H1 (cell line): ENCODE results near the gene RNASE1. TPM values are rescaled to one million over a fixed set of nuclear protein-coding genes. Genes with fewer than 3 reads are reported as not detected.

Experiments
- CTCF ChIA-PET: fragments of 300-600 bp; sonication (Branson Sonifier 250); formaldehyde crosslinking; loops from one replicate; lab custom pipeline; 2021; ENCODE audit not compliant: partially characterized antibody; lab: Charles Lee
- POLR2A ChIA-PET: fragments of 300-600 bp; sonication (Branson Sonifier 250); formaldehyde crosslinking; loops from one replicate; lab custom pipeline; 2021; ENCODE audit warnings: inconsistent platforms; ENCODE audit not compliant: partially characterized antibody; lab: Charles Lee
- DNase-seq, 2 experiments: peaks; one replicate each; pipeline versions ENCODE4 v3.0.0 to v3.0.0-alpha.2; 2010 to 2022; ENCODE audit warnings: low spot score in 2 of 2, low read depth in 1 of 2, mixed read lengths in 1 of 2
- FAIRE-seq: peaks from 2 replicates; lab custom pipeline; 2011; peaks lifted over from hg19 to GRCh38; lab: Jason Lieb, UNC
- H2AFZ ChIP-seq: 2 replicates; pipeline ENCODE4 v1.8.1; 2012; ENCODE audit warnings: low read length, inconsistent platforms
- H2AK5ac ChIP-seq: 2 replicates; pipeline ENCODE4 v1.6.1; 2013; ENCODE audit warnings: low read depth, low read length
- H2BK120ac ChIP-seq: replicated peaks from 2 replicates; pipeline ENCODE3; 2013; ENCODE audit warnings: low read depth, low read length, inconsistent platforms
- H2BK12ac ChIP-seq: 2 replicates; pipeline ENCODE4 v1.6.1; 2013; ENCODE audit warnings: low read depth, low read length
- H2BK15ac ChIP-seq: 2 replicates; pipeline ENCODE4 v1.6.1; 2013; ENCODE audit warnings: low read length
- H2BK20ac ChIP-seq: 2 replicates; pipeline ENCODE4 v1.6.1; 2013; ENCODE audit warnings: low read length
- H2BK5ac ChIP-seq: 2 replicates; pipeline ENCODE4 v1.6.1; 2013; ENCODE audit warnings: low read depth, low read length
- H3K14ac ChIP-seq: 2 replicates; pipeline ENCODE4 v1.6.1; 2013; ENCODE audit warnings: inconsistent platforms; ENCODE audit not compliant: insufficient read length
- H3K18ac ChIP-seq: 2 replicates; pipeline ENCODE4 v1.6.1; 2013; ENCODE audit warnings: low read length; ENCODE audit errors: extremely low read depth
- H3K23ac ChIP-seq: 2 replicates; pipeline ENCODE4 v1.6.1; 2013; ENCODE audit warnings: inconsistent platforms; ENCODE audit not compliant: insufficient read length
- H3K23me2 ChIP-seq: 2 replicates; pipeline ENCODE4 v1.6.1; 2013; ENCODE audit warnings: low read depth, low read length
- H3K27ac ChIP-seq: 2 replicates; pipeline ENCODE4 v1.6.1; 2011; ENCODE audit warnings: low read depth, low read length, inconsistent platforms
- H3K27me3 ChIP-seq, 4 experiments: replicated peaks in 1 of 4; 1 replicate in 1 of 4; 2 replicates in 3 of 4; pipeline versions ENCODE4 v1.6.1 to v1.8.1; 2011 to 2013; ENCODE audit warnings: low read length in 3 of 4, mild to moderate bottlenecking in 3 of 4, inconsistent platforms in 2 of 4, mixed read lengths in 2 of 4, moderate library complexity in 1 of 4; ENCODE audit not compliant: control insufficient read depth in 3 of 4, insufficient read depth in 3 of 4; ENCODE audit errors: extremely low read depth in 1 of 4
- H3K36me3 ChIP-seq, 4 experiments: 2 replicates each; pipeline versions ENCODE4 v1.6.1 to v1.8.1; 2011 to 2013; ENCODE audit warnings: mild to moderate bottlenecking in 4 of 4, low read length in 3 of 4, moderate library complexity in 2 of 4, control low read depth in 1 of 4, inconsistent platforms in 1 of 4; ENCODE audit not compliant: insufficient read depth in 4 of 4, control insufficient read depth in 2 of 4
- H3K4ac ChIP-seq: replicated peaks from 2 replicates; pipeline ENCODE3; 2013; ENCODE audit warnings: low read length, low read depth, mixed read lengths, inconsistent platforms; ENCODE audit not compliant: insufficient read length
- H3K4me1 ChIP-seq, 4 experiments: replicated peaks in 1 of 4; 1 replicate in 1 of 4; 2 replicates in 3 of 4; pipeline versions ENCODE4 v1.6.1 to v1.8.1; 2011 to 2013; ENCODE audit warnings: low read length in 3 of 4, inconsistent platforms in 2 of 4, mixed read lengths in 1 of 4; ENCODE audit not compliant: insufficient read depth in 4 of 4, control insufficient read depth in 3 of 4
- H3K4me2 ChIP-seq, 2 experiments: 2 replicates each; pipeline versions ENCODE4 v1.6.1 to v1.8.1; 2011 to 2013; ENCODE audit warnings: low read depth in 2 of 2, low read length in 2 of 2, control low read depth in 1 of 2, inconsistent platforms in 1 of 2, mild to moderate bottlenecking in 1 of 2; ENCODE audit not compliant: insufficient read depth in 1 of 2
- H3K4me3 ChIP-seq, 4 experiments: fragments of 200-600, 300-600 bp in 1 of 4; sonication (generic), shearing (Covaris generic), sonication (Bioruptor Twin) in 1 of 4; 2 replicates each; pipeline versions ENCODE4 v1.5.1 to v1.8.1; 2011 to 2016; ENCODE audit warnings: low read length in 4 of 4, low read depth in 3 of 4, control low read depth in 2 of 4, inconsistent platforms in 2 of 4, mild to moderate bottlenecking in 2 of 4, mixed read lengths in 1 of 4, moderate library complexity in 1 of 4; ENCODE audit not compliant: insufficient read depth in 2 of 4; ENCODE audit errors: extremely low read depth in 1 of 4
- H3K56ac ChIP-seq: replicated peaks from 2 replicates; pipeline ENCODE3; 2013; ENCODE audit warnings: low read depth, mild to moderate bottlenecking, mixed read lengths, low read length, inconsistent platforms; ENCODE audit not compliant: insufficient read length
- H3K79me1 ChIP-seq: 2 replicates; pipeline ENCODE4 v1.6.1; 2013; ENCODE audit warnings: low read depth, low read length, control low read depth
- H3K79me2 ChIP-seq, 2 experiments: 2 replicates each; pipeline versions ENCODE4 v1.6.1 to v1.8.1; 2012 to 2013; ENCODE audit warnings: low read length in 2 of 2, mild to moderate bottlenecking in 2 of 2, inconsistent platforms in 1 of 2; ENCODE audit not compliant: insufficient read depth in 2 of 2, control insufficient read depth in 1 of 2
- H3K9ac ChIP-seq, 4 experiments: replicated peaks in 1 of 4; 1 replicate in 1 of 4; 2 replicates in 3 of 4; pipeline versions ENCODE4 v1.6.1 to v1.8.1; 2011 to 2013; ENCODE audit warnings: low read depth in 3 of 4, low read length in 3 of 4, control low read depth in 2 of 4, mild to moderate bottlenecking in 2 of 4, moderate library complexity in 2 of 4, inconsistent platforms in 1 of 4; ENCODE audit errors: extremely low read depth in 1 of 4
- H3K9me3 ChIP-seq, 2 experiments: 2 replicates each; pipeline versions ENCODE4 v1.6.1 to v1.8.1; 2012 to 2013; ENCODE audit warnings: mild to moderate bottlenecking in 2 of 2, moderate library complexity in 2 of 2, control low read depth in 1 of 2, inconsistent platforms in 1 of 2, low read depth in 1 of 2, low read length in 1 of 2, mixed read lengths in 1 of 2; ENCODE audit not compliant: insufficient read depth in 2 of 2
- H4K20me1 ChIP-seq, 2 experiments: replicated peaks in 1 of 2; 2 replicates each; pipeline versions ENCODE3 to v1.8.1; 2011 to 2013; ENCODE audit warnings: inconsistent platforms in 2 of 2, low read length in 2 of 2, mild to moderate bottlenecking in 1 of 2; ENCODE audit not compliant: insufficient read depth in 2 of 2, control insufficient read depth in 1 of 2
- H4K5ac ChIP-seq: 2 replicates; pipeline ENCODE4 v1.6.1; 2013; ENCODE audit warnings: low read length, low read depth, mixed read lengths, inconsistent platforms; ENCODE audit not compliant: insufficient read length
- H4K8ac ChIP-seq: 2 replicates; pipeline ENCODE4 v1.8.0; 2013; ENCODE audit warnings: mild to moderate bottlenecking, moderate library complexity, low read length, inconsistent platforms; ENCODE audit not compliant: insufficient read depth; ENCODE audit errors: extremely low read depth
- H4K91ac ChIP-seq: replicated peaks from 2 replicates; pipeline ENCODE3; 2013; ENCODE audit warnings: low read length, mixed read lengths, inconsistent platforms; ENCODE audit not compliant: insufficient read length
- SIN3A ChIP-seq, 2 experiments: IDR thresholded peaks in 1 of 2; conservative IDR thresholded peaks in 1 of 2; 2 replicates each; pipeline ENCODE4 v1.6.1; 2011 to 2012; ENCODE audit warnings: low read length in 2 of 2, improper control_type of control experiment in 1 of 2, low read depth in 1 of 2, mild to moderate bottlenecking in 1 of 2
- SUZ12 ChIP-seq: fragments of 200-600 bp; sonication (generic); IDR thresholded peaks from 2 replicates; pipeline ENCODE4 v1.6.1; 2012; ENCODE audit warnings: mild to moderate bottlenecking, inconsistent platforms, low read length, moderate library complexity, mixed read lengths
- TEAD4 ChIP-seq: IDR thresholded peaks from 2 replicates; pipeline ENCODE4 v1.6.1; 2012; ENCODE audit warnings: low read depth, low read length, inconsistent platforms, mixed read lengths
- WGBS, 2 experiments: shearing (Covaris generic) in 1 of 2; methylation state at CpG; one replicate each; pipeline versions ENCODE4 v1.1.6 to v1.1.7; 2013 to 2015; ENCODE audit warnings: low lambda C conversion rate in 2 of 2, mixed read lengths in 2 of 2, inconsistent platforms in 1 of 2, low coverage in 1 of 2, missing lambda C conversion rate in 1 of 2; ENCODE audit not compliant: insufficient replicate concordance in 2 of 2, insufficient coverage in 1 of 2, insufficient read length in 1 of 2; ENCODE audit errors: extremely low coverage in 1 of 2, missing lambda C conversion rate in 1 of 2; 5-methylcytosine and 5-hydroxymethylcytosine counted together
- polyA plus RNA-seq, 7 experiments: library from polyadenylated mRNA; depleted of rRNA in 3 of 7; stranded (reverse) in 5 of 7; unstranded in 2 of 7; fragments of >200 nt in 5 of 7; fragments of 200-250 nt in 2 of 7; gene quantifications; 1 replicate in 5 of 7; 2 replicates in 1 of 7; 4 replicates in 1 of 7; pipeline versions ENCODE4 v1.2.1 to v1.2.3, GENCODE V29; 2011 to 2013; ENCODE audit warnings: missing spikeins in 2 of 7, mixed read lengths in 2 of 7
- total RNA-seq: library from RNA; stranded (reverse); fragmentation: NEBNext Ultra II Directional; extraction: Animal tissue kit (Norgen Biotek cat#: 25700); gene quantifications from 2 replicates; pipeline ENCODE4 v1.2.1, GENCODE V29; 2021

Gene RNASE1
- total and polyA plus RNA-seq, 2 of the 8 experiments (the other 6 are each of a cell fraction or from before 2014, with no cell fraction given): 2.2 to 13.4 TPM

DNA sequence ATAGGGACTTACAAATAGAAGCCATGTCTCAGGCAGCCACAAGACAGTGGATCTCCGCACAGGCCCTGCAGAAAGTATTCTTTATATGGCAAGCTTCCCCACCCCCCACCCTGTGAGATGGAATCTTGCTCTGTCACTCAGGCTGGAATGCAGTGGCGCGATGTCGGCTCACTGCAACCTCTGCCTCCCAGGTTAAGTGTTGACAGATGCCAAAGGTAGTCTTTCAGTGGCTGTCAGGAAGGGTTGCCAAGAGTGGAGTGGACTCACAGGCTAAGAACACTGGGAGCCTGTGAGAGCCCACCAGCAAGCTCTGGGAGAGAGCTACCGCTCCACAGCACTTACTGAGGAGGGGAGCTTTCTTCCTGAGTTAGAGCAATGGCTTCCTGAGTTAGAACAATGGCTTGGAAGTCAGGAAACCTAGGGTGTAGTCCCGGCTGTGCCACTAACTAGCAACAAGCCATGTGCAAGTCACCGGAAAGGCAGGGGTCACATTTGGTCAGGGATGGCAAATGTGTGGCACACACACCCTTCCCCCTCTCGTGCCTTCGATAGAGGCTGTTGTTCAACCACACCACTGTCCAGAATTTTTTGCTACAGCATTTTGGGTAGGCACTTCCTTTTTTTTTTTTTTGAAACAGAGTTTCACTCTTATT lies 2.6 kb downstream of the RNASE1 start:
- Histone ChIP-seq H2AK5ac (no peak overlapping the region), H3K9ac (no peak overlapping the region), H3K79me1 (no peaks in the 10 kb centered on the region), H4K5ac (no peak overlapping the region), H4K8ac (no peak overlapping the region), H2BK20ac (no peak overlapping the region; the same call in 1 of the 2 replicates), H3K4me3 (no peak overlapping the region), H3K18ac (peak overlapping the region; percentile 17; the same call in 1 of the 2 replicates), H2BK12ac (peak overlapping the region; percentile 84), H3K36me3 (no peaks in the 10 kb centered on the region), H3K9me3 (no peaks in the 10 kb centered on the region), H3K14ac (no peak overlapping the region), H3K23me2 (no peaks in the 10 kb centered on the region), H3K56ac (no peak overlapping the region), H3K27me3 (no peaks in the 10 kb centered on the region), H2BK5ac (peak overlapping the region; percentile 35), H3K4me2 (no peak overlapping the region), H3K23ac (no peak overlapping the region), H2BK120ac (no peak overlapping the region), H3K4ac (no peak overlapping the region), H2BK15ac (no peak overlapping the region), H2AFZ (0 out of 2 replicates have a peak overlapping the region, but pooled peaks have one; percentile 14), H3K4me1 (peaks cover 0 to 8% (median 4%) of the 10 kb centered on the region in 4 experiments; a peak in 3 of 7 replicates), H4K20me1 (no peaks in the 10 kb centered on the region), H3K79me2 (no peaks in the 10 kb centered on the region), H4K91ac (peak overlapping the region; percentile 13), H3K27ac (no peak overlapping the region)
- WGBS, 2 experiments: 71% methylated on average over 9 of the region's 9 CpGs; no CpG with 5 or more reads in 1 of the 2 experiments
- ChIA-PET CTCF (interaction anchor here (0.6 to 1.9 kb wide), 4 partner anchors 10 to 73 kb away, joined by 3 to 4 read pairs (median 3); no protein-coding TSS in a partner anchor), POLR2A (interaction anchor here (0.8 to 1.0 kb wide), 2 partner anchors 12 to 75 kb away, joined by 3 read pairs; no protein-coding TSS in a partner anchor)
- no peak for FAIRE-seq
- no peak for DNase-seq
- TF ChIP-seq TEAD4: peak; percentile 60
- TF ChIP-seq SUZ12: no peak
- no peak for TF ChIP-seq SIN3A (conservative IDR thresholded peaks at IDR 0.05 in 1 of 2, IDR thresholded peaks at IDR 0.05 in 1 of 2; ENCODE audit: low read depth in 1 of 2, low read length in 2 of 2)
